ENCODE data around the gene SLC35A4.
A peak's percentile ranks its signal among the peaks of the same experiment; 100 is the strongest.

The SLC35A4 gene

GRCh38 chr5:140564196-140565023 is at the start of gene SLC35A4, which contains the start of gene APBB3:
Gene SLC35A4 (plus strand): TSS chr5:140564828. CDS start chr5:140567170, 2,342 bp downstream.
Gene APBB3 (minus strand): TSS chr5:140564598. CDS start chr5:140564245, 353 bp downstream.
- DNase-seq = peak; percentile 99

GRCh38 chr5:140524003-140524402 is 40.6 kb upstream of the SLC35A4 start:
- no peak for DNase-seq

- DNase-seq = no peak
Measured at GRCh38 chr5:140540227-140540626, 24.4 kb upstream of the SLC35A4 start.

- no peak for DNase-seq
Measured at GRCh38 chr5:140542972-140543371, 21.7 kb upstream of the SLC35A4 start.

GRCh38 chr5:140544986-140545385 is 19.6 kb upstream of the SLC35A4 start:
- no peak for DNase-seq

- DNase-seq = no peak
Measured at GRCh38 chr5:140545606-140546005, 19.0 kb upstream of the SLC35A4 start.

GRCh38 chr5:140546851-140547507 is 17.6 kb upstream of the SLC35A4 start:
- DNase-seq = no peak

GRCh38 chr5:140547508-140548299 is 16.9 kb upstream of the SLC35A4 start, which contains the start of gene EIF4EBP3:
Gene EIF4EBP3 (plus strand): TSS chr5:140547662. CDS start chr5:140547738, 76 bp downstream.
- peak; percentile 88 for DNase-seq

- DNase-seq = no peak
Measured at GRCh38 chr5:140548300-140548688, 16.3 kb upstream of the SLC35A4 start.

GRCh38 chr5:140548791-140549190 is 15.8 kb upstream of the SLC35A4 start:
- no peak for DNase-seq

- DNase-seq = no peak
Measured at GRCh38 chr5:140549237-140550144, 15.1 kb upstream of the SLC35A4 start.

GRCh38 chr5:140550147-140551079 is 14.2 kb upstream of the SLC35A4 start:
- DNase-seq = no peak

GRCh38 chr5:140551872-140552271 is 12.8 kb upstream of the SLC35A4 start:
- no peak for DNase-seq

- DNase-seq = no peak
Measured at GRCh38 chr5:140553657-140554056, 11.0 kb upstream of the SLC35A4 start.

GRCh38 chr5:140554454-140554853 is 10.2 kb upstream of the SLC35A4 start:
- DNase-seq = peak; percentile 40

GRCh38 chr5:140555747-140556312 is 8.8 kb upstream of the SLC35A4 start:
- DNase-seq = no peak

GRCh38 chr5:140556438-140556837 is 8.2 kb upstream of the SLC35A4 start:
- no peak for DNase-seq

GRCh38 chr5:140557136-140557805 is 7.4 kb upstream of the SLC35A4 start, which contains the start of gene SRA1:
Gene SRA1 (minus strand): TSS chr5:140557473. CDS start chr5:140557452, 21 bp downstream.
- DNase-seq = peak; percentile 92

GRCh38 chr5:140557965-140558364 is 6.7 kb upstream of the SLC35A4 start:
- no peak for DNase-seq

GRCh38 chr5:140558542-140558941 is 6.1 kb upstream of the SLC35A4 start:
- DNase-seq = no peak

Measured in NCI-H226 (cell line).